ENCODE measurements around the gene AKNAD1.

The AKNAD1 gene

GRCh38 chr1:108871050-108871724 lies 14.3 kb upstream of the AKNAD1 start:
- no peak for FAIRE-seq
- no peak for DNase-seq (ENCODE audit: extremely low spot score, insufficient read length, low read depth)

GRCh38 chr1:108865316-108865910 lies 8.5 kb upstream of the AKNAD1 start:
- no peak for DNase-seq (ENCODE audit: extremely low spot score, insufficient read length, low read depth)
- no peak for FAIRE-seq

GRCh38 chr1:108863984-108864383 lies 7.1 kb upstream of the AKNAD1 start:
- no peak for DNase-seq (ENCODE audit: extremely low spot score, insufficient read length, low read depth)
- no peak for FAIRE-seq

- DNase-seq (ENCODE audit: extremely low spot score, insufficient read length, low read depth) = no peak
- FAIRE-seq = no peak
Observed at GRCh38 chr1:108862698-108863477, 6.0 kb upstream of the AKNAD1 start.

- FAIRE-seq (no peak), DNase-seq (ENCODE audit: extremely low spot score, insufficient read length, low read depth) (no peak)
Observed at GRCh38 chr1:108862017-108862610, 5.2 kb upstream of the AKNAD1 start.

GRCh38 chr1:108861566-108861965 lies 4.7 kb upstream of the AKNAD1 start:
- DNase-seq (ENCODE audit: extremely low spot score, insufficient read length, low read depth) (no peak), FAIRE-seq (no peak)

GRCh38 chr1:108860190-108860907 lies 3.5 kb upstream of the AKNAD1 start:
- no peak for FAIRE-seq
- DNase-seq (ENCODE audit: extremely low spot score, insufficient read length, low read depth) = no peak

GRCh38 chr1:108858230-108858950 lies 1.5 kb upstream of the AKNAD1 start:
- DNase-seq (ENCODE audit: extremely low spot score, insufficient read length, low read depth) (no peak), FAIRE-seq (no peak)

- FAIRE-seq = no peak
- no peak for DNase-seq (ENCODE audit: extremely low spot score, insufficient read length, low read depth)
Observed at GRCh38 chr1:108854221-108855019, 2.5 kb downstream of the AKNAD1 start.

- DNase-seq (ENCODE audit: extremely low spot score, insufficient read length, low read depth) (no peak), FAIRE-seq (no peak)
Observed at GRCh38 chr1:108852221-108852975, 4.5 kb downstream of the AKNAD1 start.

GRCh38 chr1:108851567-108851966 lies 5.3 kb downstream of the AKNAD1 start:
- DNase-seq (ENCODE audit: extremely low spot score, insufficient read length, low read depth) (no peak), FAIRE-seq (no peak)

GRCh38 chr1:108850929-108851328 lies 6.0 kb downstream of the AKNAD1 start:
- no peak for FAIRE-seq
- DNase-seq (ENCODE audit: extremely low spot score, insufficient read length, low read depth) = no peak

GRCh38 chr1:108848806-108849205 lies 8.1 kb downstream of the AKNAD1 start:
- FAIRE-seq (no peak), DNase-seq (ENCODE audit: extremely low spot score, insufficient read length, low read depth) (no peak)

- DNase-seq (ENCODE audit: extremely low spot score, insufficient read length, low read depth) (no peak), FAIRE-seq (no peak)
Observed at GRCh38 chr1:108847494-108847893, 9.4 kb downstream of the AKNAD1 start.

GRCh38 chr1:108845991-108846390 lies 10.9 kb downstream of the AKNAD1 start:
- DNase-seq (ENCODE audit: extremely low spot score, insufficient read length, low read depth) (no peak), FAIRE-seq (no peak)

GRCh38 chr1:108845446-108845845 lies 11.4 kb downstream of the AKNAD1 start:
- DNase-seq (ENCODE audit: extremely low spot score, insufficient read length, low read depth) (no peak), FAIRE-seq (no peak)

- no peak for DNase-seq (ENCODE audit: extremely low spot score, insufficient read length, low read depth)
- FAIRE-seq = no peak
Observed at GRCh38 chr1:108843390-108844137, 13.3 kb downstream of the AKNAD1 start.

Data from GM18507 (cell line).